GM21619 (cell line): ENCODE measurements around the gene UNC5C.

Source experiments
- ATAC-seq: cut with Tn5 transposase; IDR thresholded peaks from one replicate; pipeline ENCODE4 v1.9.1; 2021; ENCODE audit not compliant: unreplicated experiment

Gene UNC5C

DNA sequence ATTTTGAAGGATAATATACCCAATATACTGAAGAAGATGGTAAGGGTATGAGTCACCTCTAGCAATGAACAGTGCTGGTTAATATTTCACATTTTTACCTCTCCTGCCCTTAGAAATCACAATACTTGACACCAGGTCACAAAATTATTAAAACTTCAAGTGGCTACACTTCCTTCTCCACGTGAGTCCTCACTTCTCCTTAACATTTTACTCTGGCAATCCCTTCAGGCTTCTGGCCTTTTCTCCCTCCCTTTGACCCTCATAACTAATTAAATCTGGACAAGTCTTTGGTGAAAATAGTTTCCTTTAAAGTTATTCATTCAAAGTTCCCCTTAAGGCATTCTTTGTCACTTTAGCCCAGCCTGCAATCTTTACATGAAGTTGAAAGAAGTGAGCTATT, 190.4 kb downstream of the UNC5C start:
- no peak for ATAC-seq

DNA sequence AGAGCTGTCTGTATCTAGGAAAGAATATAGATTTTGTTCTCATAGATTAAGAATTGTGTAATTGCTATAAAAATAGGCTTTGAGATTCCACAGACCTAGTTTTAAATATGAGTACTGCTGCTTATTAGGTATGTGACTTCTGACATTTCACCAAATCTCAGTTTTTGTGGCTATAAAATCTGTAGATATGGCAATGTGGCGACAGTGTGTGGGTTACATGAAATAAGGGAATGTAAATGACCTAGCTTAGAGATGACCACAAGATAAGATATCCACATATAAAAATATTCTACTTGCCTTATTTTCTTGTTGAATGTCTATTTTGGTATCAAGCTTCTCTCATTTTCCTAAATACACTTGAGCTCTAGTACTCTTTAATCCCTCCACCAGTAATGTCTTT, 193.8 kb downstream of the UNC5C start:
- ATAC-seq, result no peak

DNA sequence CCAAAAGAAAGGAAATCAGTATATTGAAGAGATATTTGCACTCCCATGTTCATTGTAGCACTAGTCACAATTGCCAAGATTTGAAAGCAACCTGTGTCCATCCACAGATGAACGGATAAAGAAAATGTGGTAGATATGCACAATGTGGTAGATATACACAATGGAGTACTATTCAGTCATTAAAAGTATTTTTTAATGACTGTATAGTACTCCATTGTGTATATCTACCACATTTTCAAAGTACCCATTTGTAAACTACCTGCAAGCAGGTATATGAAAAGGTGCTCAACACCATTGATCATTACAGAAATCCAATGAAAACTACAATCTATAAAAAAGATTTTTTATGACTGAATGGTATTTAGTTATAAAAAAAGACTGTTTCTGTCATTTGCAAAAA, 200.4 kb downstream of the UNC5C start:
- ATAC-seq, result no peak

DNA sequence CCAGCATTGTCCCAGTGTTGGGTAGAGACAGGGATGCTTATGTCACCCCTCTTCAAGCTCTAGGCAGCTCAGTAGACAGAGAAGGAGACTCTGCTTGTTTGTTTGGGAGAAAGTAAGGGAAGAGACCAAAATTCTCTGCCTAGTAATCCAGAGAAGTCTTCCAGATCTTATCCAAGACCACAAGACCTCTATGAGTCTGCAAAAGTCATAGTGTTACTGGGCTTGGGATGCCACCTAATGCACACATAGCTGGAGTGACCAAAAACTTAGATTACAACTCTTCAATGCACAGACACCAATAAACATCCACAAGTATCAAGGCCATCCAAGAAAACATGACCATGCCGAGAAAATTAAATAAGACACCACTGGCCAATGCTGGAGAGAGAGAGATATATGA, 205.5 kb downstream of the UNC5C start:
- no peak for ATAC-seq

DNA sequence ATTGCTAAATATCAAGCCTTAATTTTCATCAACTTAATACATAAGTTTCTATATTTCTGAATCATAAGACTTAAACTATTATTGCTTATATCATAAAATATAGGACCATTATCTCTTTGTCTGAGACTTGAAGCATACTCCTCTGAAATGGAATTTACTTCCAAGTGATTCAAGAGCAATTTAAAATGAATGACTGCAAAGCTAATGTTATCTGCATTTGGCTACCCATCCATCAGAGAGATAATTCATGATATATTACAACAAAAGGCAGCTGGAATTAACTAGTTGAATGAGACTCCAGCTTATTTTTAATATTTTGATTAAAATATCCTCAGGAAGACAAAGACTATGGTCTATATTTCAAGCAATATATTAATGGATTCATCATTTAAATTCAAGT, 208.6 kb downstream of the UNC5C start:
- no peak for ATAC-seq

DNA sequence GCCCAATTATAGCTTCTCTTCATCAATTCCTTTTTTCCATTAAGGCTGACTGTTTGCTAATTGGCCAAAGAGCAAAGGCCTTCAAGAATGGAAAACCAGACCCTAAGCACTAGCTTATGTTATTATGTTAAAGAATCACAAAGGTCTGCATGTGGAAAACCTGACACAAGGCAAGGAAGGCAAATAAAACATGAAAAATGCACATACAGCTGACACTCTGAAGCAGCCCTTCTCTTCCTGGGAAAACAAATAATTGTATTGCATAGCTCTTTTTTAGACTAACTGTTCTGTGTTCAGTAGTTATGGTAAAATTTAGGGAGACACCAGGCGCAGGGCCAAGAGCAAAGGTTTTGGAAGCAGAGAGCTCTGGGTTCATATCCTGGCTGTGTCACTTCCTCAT, 223.1 kb downstream of the UNC5C start:
- no peak for ATAC-seq

DNA sequence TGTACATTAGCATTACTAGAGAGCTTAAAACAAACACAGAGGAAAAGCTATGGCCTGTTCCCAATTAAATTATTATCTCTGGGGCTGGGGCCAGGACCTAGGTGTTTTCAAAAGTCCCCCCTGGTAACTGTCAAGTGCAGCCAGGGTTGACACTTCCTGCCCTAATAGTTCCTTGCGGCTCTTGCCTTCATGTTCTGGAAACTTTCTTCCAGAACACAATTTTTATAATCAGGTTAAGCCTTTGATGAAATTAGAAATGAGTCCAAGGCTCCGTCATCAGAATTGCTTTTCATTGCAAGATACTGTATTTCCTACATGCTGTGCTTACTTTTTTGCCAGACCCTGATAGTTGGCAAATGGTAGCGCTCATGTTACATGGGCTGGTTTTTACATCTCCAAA, 229.6 kb downstream of the UNC5C start:
- ATAC-seq, result no peak

DNA sequence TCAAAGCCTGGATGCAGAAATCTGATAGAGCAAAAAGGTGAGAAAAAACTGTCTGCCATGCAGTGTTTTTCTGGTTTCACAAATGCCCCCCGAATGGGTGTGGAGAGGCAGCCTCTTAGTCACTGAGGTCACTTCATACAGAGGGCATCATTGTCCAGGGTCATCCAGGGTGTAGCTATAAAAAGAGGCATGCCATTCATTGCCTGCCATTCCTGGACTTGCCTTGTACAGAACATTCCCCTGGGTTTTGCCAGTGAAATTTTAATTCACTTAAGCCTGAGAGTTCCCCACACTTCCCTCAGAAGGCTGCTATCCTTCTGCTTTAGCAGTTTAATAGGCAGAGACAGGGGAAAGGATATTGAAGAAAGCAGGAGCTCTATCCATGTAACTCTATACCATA, 230.3 kb downstream of the UNC5C start:
- no peak for ATAC-seq

DNA sequence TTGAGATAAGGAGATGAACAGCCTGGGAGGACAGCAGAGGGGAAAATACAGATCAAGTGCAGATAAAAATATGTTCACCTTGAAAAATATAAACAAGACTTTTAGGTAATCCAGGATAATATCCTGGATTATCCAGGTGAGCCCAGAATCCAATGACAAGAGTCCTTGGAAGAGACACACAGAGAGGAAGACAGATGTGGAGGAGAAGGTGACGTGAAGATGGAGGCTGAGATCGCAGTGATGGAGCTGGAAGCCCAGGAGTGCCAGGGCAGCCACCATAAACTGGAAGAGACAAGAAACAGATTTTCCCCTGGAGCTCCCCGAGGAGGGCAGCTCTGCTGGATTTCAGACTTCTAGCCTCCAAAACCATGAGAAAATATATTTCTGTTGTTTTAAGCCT, 230.7 kb downstream of the UNC5C start:
- ATAC-seq, result no peak

DNA sequence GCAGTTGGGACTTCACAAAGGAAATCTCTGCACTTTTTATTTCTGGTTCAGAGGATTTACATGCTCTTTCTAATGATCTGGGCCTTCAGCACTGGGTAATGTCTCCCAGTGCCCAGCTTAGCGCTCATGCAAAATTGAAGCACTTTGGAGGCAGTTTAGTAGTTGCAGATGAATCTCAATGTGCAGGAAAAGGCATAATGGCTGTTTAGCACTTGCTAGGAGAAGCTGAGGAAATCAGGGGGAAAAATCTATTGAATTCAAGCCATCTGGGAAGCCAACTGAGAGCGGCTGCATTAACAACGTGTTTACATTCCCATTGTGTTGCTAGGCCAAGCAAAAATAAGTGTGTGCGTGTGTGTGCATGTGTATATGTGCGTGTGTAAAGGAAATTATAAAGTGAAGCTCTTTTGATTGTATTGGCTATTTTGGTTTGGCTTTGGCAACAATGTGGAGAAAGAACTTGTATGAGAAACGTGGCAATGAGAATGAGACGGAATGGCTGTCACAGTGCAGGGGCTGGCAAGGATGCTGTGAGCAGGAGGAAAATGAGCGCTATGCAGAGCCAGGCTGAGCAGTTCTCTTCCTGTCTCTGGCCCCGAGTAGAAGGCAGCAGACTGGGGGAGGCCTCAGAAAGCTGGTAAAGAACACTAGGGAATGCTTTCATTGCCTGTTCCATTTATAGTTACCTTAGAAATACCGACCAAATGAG, 231.5 kb downstream of the UNC5C start:
- ATAC-seq, result no peak

DNA sequence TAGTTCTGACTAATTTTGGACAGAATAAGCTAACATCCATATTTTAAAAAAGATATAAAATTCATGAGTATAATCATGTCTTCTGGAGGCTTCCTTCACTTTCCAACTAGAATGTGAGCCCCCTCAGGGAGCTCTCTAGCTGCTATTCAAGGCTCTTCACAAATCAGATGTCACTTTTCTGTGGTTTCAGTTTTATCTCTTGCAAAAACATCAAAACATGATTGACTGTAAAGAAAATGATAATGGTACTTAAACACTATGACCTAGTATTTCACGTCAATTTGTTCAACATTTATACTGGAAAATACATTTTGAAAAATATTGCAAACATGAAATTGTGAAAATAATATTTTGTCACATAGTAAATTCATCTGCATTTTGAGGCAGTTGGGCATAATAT, 234.2 kb downstream of the UNC5C start:
- no peak for ATAC-seq

DNA sequence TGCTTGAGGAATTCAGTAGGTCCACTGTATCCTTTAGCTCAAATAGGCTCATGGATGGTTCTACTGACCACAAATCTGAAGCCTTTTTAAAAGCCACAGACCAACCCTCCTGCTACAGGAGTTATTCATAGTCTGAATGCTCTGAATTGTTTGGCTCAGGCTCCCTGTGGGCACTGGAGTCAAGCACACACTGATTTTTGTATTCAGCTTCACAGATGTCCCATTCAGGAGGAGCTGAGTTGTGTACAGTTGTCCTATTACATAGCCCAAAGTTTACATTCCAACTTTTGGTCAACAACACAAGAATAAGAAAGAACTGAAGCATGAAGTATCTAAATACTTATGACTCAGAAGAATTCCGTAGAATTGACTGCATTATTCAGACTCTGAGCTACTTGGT, 243.9 kb downstream of the UNC5C start:
- no peak for ATAC-seq

DNA sequence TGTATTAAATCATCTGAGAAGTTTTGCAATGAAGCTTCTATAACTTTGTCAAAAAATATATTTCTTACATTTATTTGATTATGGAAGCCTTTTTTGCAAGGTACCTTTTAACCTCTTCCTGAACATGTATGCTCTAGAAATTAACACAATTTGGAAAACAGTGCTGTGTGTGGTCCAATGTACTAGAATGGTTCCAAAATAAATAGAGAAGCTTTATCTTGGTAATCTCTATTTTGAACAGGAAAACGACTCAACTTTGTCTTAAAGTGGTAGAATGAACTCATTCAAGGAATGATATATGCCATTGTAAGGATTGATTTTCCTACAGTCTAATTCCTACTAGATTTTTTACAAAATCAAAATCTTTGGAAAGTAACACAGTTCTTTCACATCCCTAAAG, 248.5 kb downstream of the UNC5C start:
- no peak for ATAC-seq

DNA sequence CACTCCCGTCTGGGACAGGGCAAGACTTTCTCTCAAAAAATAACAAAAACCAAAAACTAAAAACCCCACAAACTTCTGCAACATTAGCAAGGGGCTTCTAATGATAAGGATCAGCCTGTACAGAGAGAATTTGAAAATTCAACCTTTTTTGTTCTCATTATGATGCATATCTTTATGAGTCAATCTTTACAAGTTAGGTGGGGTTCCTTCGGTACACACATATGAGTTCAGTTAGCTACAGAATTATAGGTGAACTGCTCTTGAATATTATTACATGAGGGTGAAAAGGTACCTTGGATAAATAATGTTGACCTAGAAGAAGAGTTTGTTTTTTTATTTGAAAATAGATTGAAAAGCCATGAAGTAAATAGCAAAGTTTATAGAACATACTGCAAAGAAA, 252.7 kb downstream of the UNC5C start:
- ATAC-seq, result no peak

DNA sequence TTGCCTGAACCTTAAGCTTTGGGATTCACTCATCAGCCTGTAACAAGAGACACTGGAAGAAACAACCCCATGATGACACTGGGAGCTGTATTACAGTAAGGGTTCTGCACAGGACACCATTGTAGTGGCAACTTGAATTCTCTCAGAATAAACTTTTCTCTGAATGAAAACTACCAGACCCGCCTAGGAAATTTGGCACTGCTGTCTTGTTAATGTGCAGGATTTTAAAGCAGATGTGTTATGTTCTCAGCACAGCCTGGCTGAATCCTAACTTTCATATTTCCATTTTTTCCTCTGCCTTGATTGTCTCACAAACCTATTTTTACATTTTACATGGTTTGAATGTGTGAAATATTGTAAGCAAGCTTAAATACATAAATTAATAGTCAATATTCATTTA, 253.6 kb downstream of the UNC5C start:
- ATAC-seq, result no peak

DNA sequence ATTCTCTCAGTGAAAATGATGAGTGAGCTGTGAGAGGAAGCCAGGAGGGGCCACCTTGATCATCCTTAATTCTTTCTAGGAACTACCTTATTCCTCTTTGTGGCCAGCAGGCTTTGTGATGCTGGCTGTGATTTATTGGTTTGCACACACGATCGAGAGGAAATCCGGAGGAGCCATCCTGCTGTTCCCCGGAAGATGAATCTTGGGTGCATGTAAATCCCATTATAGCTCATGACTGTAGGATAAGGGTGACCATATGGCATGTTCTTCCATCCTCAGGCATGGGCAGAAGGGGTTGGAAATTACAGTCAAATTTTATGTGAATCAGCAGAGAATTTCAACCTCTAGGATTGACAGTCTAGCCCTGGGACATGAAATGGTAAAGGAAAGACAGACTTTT, 254.5 kb downstream of the UNC5C start:
- ATAC-seq, result no peak

DNA sequence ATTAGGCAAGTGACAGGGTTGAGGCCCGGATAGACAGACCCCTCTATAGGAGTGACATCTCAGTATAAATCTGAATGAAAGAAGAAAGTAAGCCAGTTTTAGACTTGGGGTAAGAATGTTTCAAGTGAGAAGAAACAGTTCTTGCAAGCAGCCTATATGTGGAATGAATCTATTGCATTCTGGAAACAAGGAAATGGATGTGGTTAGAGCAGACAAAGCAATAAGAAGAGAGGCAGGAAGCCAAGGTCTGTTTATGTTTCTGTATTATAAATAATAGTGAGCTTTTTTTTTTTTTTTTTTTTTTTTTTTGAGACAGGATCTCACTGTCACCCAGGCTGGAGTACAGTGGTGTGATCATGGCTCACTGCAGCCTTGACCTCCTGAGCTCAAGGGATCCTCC, 255.8 kb downstream of the UNC5C start:
- no peak for ATAC-seq

DNA sequence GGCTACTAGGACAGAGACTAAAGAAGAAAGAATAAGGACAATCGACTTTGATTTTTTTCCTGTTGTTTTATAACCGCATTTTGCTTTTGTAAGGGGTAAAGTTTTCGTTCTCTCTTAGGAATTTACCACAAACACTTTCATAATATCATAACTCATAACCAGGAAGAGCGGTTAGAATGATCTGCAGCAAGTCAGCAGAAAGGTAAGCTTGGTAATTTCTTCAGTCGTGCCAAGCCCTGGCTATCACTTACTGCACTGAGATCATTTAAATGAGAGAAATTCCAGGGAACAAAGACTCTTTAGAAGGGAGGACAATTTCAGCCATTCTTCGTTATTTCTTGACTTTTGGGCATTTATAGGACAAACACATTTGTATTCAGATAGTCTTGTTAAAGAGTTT, 258.1 kb downstream of the UNC5C start:
- no peak for ATAC-seq

DNA sequence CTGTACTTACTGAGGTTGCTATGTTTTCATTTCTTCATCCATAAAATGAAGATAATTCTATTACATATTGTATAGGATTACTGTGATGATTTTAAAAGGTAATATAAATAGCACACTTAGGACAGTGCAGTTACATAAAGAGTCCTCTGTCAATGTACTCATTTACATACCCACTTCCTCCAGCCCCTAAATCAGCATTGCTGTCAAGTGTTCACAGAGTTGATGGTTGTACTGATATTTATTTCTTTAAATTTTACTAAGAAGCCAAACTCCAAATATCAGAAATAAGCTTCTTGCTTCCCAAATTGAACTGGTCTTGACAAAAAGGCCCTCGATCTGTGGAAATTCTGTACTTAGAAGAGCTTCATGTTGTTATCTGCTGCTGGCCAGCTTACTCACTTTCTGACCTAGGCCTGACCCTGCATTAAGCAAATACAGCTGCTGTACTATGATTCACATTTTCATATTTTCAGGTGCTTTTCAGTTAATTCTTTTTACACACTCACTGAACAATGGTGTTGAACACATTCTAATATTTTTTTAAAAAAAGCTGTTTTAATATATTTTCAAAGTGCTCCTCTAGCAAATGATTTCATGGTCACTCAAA, 259.6 kb downstream of the UNC5C start:
- peak; percentile 65 for ATAC-seq

DNA sequence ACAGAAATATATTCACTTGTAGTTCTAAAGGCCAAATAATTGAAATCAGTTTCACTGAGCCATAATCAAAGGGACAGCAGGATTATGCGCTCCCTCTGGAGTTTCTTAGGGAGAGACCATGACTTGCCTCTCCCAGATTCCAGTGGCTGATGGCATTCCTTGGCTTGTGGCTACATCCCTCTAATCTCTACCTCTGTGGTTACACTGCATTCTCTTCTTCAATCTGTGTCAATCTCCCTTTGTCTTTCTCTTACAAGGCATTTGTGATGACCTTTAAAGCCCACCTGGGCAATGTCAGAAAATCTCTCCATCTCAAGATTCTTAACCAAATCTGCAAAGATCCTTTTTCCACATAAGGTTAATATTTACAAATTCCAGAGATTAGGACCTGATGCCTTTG, 260.2 kb downstream of the UNC5C start:
- ATAC-seq, result no peak

DNA sequence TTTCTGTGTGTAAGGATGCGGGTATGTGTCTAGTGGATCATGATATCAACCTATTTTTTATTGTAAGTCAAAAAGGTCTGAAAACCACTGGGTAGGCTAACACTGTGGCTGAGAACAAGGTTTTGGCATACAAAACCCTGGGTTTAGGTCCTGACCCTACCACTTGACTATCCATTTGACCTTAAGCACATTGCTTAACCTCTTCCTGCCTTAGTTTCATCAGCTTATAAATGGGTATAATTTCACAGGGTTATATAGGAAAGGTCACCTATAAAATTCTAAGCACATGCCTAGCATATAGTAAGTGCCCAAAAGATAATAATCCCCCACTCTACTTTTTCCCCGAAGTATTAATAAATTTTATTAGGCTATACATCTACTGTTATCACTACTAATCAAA, 263.0 kb downstream of the UNC5C start:
- ATAC-seq, result no peak

DNA sequence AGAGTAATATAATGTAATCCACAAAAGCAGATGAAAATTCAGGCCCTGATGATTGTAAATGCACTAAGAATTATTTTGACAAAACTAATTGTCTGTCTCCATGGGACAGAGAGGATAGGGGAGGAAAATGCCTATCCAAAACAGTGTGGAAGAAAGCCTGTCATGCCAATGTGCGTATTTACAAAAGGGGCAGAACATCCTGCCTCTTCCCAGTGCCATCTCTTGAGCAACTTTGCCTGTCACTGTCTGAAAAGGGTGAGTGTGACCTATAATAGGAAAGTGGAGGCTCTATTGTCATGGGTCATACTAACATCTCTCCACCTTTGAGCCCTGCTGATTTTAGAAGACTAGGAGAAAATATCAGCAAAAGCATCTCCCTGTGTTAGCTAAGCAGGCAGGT, 264.1 kb downstream of the UNC5C start:
- no peak for ATAC-seq

DNA sequence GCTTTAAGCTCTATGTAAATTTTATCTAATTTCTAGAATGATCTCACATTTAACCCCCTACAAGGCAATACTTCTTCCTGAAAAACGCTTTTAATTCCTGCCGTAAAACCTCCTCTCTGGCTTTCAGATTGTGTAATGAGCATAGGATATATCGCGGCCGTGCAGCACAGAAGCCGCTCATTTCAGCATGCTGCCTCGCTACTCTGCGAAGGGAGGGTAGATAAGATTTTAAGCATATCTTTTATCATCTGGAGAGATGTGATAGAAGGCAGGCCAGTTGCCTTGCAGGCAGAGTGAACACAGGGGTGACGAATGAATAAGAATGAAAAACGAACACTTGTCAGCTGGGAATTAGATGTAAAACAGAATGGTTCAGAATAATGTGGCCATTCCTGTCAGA, 265.5 kb downstream of the UNC5C start:
- no peak for ATAC-seq
